Measurements from ENCODE around the gene NR1I2.

Gene NR1I2

DNA sequence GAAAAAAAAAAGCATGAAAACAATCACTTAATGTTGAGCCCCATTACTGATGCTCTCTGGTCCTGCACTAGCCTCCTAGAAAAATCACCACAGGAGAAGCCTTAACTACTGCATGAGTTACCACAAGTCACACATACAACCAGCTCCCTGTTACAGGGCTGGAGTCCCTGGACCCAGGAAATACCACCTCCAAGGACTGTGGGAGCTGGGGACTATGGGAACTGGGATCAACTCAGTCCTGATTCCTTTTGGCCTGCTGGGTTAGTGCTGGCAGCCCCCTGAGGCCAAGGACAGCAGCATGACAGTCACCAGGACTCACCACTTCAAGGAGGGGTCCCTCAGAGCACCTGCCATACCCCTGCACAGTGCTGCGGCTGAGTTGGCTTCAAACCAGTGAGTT is 559 bp downstream of the NR1I2 start:
- DNase-seq: no peak

- no peak for DNase-seq
Observed at GRCh38 chr3:119783255-119783654, 1.4 kb downstream of the NR1I2 start.

- DNase-seq: no peak
Observed at GRCh38 chr3:119783883-119784282, 2.0 kb downstream of the NR1I2 start.

DNA sequence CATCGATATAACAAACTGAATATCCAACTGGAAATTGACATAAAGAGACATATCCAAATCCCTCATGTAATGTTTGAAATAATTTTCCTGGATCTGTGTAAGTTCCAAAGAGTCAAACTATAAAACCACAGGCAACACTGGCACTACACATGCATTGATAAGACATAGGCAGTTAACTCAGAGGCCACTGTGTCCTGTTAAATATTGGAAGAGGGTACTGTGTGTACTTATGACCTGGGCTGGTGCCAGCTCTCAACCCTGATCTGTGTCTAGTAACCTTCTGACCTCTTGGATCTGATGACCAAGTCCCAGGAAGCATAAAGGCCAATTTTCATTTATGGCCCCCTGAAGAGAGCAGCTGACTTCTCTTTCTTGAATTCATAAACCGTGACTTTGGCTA is 4.5 kb downstream of the NR1I2 start:
- DNase-seq: no peak

- no peak for DNase-seq
Observed at GRCh38 chr3:119790369-119790768, 8.5 kb downstream of the NR1I2 start.

GRCh38 chr3:119792270-119792669 is 10.4 kb downstream of the NR1I2 start:
- DNase-seq: no peak

DNA sequence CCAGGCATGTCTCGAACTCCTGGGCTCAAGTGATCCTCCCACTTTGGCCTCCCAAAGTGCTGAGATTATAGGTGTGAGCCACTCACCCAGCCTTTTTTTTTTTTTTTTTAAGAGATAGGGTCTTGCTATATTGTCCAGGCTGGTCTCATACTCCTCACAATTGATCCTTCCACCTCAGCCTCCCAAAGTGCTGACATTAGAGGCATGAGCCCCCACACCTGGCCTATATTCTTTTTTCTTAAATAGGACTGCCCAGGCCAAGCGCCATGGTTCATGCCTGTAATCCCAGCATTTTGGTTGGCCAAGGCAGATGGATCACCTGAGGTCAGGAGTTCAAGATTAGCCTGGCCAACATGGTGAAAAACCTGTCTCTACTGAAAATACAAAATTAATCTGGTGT is 12.5 kb downstream of the NR1I2 start:
- DNase-seq: no peak

DNA sequence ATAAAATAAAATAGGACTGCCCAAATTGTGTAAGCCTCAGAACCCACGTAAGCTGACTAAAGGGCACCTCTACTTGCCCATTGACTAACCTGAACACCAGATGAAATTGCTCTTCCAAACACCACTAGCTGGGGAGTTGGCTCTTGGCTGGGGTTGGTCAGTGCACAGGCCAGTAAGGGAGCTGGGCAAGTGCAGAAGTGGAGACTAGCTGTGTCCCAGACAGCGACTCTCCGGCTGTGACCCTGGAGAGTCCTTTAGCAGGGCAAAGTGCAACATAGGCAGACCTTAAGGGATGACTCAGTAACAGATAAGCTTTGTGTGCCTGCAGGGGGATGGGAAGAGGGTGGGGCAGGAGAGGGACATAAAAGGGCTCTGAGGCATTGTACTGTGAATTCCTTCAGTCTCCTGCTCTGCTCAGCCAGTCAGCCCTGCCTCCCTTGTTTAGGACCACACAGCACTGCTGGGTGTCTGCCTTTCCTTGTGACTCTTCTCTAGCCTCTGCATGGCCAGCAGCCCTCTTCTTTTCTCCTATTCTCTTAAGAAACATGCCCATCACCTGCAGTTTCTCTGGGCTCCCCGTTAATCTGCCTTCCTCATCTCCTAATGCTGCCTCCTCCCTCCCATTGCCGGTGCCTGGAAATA is 13.2 kb downstream of the NR1I2 start:
- DNase-seq: no peak

- no peak for DNase-seq
Observed at GRCh38 chr3:119795849-119796248, 13.9 kb downstream of the NR1I2 start.

GRCh38 chr3:119796368-119796767 is 14.5 kb downstream of the NR1I2 start:
- DNase-seq: no peak

DNA sequence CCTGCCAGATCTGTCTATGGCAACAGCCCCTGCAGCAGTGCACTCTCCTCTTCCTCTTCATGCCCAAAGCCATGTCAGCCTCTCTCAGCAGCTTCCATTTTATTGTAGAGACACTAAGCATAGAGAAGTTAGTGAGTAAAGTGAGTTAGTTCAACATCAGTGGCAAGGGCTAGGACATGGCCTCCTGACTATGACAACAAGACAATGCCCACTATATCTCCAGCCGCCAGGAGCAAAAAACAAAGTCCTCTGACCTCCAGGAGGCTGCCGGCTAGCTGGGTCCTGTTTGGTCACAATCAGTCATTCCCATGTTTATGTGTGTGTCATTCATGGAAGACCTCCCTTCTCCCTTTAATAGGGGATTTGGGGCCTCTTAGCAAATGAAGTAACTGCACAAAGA is 14.9 kb downstream of the NR1I2 start:
- DNase-seq: no peak

DNA sequence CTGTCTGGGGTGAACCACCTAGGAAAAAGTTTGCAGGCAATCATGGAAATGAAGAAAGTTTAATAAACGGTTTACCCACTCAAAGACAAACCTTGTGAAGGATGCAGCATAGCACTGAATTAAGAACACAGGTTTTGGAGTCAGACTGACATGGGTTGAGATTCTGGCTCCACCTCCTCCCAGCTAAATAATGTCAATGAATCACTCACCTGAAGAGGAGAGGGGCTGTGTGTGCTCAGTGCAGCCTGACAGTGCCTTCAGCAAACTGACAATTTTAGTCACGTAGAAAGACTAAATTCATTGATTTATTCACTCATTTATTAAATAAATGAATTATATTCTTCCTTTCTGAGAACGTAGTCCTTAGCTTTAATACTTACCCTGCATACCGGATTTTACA is 18.9 kb downstream of the NR1I2 start:
- DNase-seq: no peak

GRCh38 chr3:119808244-119808643 is 26.3 kb downstream of the NR1I2 start:
- no peak for DNase-seq

DNA sequence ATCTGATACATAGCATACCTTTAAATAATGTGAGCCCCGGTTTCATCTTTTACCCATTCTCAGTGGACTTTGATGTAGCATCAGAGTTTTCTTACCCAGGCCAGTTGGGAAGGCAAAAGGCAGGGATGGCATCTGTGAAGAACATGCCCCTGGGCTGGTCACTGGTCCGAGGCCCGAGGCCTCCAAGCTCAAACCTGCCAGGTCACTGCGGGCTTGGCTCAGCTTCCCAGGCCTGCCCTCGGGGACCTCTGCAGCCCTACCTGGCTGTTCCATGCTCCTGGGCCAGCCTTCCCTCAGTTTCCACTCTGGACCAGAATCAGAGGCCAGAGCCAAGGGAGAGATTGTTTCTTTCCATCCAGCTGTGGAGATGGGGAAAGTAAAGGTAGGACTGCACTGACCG is 26.9 kb downstream of the NR1I2 start:
- no peak for DNase-seq

DNA sequence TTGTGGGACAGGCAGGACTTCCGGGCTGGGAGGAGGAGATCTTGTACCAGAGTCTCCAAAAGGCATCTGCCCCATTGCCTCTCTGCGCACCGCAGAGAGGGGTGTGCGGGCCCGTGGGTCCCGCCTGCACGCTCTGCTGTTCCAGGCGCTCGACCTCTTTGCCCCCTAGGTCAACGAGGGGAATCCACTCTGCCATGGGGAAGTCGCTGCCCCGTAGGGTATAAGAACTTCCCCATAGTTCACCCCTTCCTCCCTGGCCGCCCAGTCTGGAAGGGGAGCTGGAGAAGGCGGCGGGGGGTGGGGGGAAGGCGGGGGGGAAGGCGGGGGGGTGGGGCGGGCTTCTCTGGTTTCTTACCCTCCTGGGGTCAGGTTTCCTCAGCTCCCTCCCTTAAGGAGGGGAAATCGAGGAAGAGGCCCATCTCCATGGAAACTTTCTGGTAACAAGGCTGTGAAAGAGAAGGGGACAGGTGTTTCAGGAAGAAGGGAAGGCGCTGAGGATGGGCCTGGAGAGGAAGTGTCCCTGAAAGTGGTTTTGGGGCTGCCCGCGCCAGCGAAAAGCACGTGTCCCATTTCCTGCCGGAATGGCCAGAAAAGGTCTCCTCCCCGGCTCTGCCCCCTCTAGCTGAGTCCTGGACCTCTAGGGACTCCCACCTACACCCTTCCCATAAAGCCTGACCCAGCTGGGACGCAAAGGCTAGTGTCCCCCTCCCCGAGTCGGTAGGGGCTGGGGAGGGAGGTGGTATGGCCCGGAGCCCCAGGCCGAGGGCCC is 27.5 kb downstream of the NR1I2 start:
- DNase-seq: no peak

DNA sequence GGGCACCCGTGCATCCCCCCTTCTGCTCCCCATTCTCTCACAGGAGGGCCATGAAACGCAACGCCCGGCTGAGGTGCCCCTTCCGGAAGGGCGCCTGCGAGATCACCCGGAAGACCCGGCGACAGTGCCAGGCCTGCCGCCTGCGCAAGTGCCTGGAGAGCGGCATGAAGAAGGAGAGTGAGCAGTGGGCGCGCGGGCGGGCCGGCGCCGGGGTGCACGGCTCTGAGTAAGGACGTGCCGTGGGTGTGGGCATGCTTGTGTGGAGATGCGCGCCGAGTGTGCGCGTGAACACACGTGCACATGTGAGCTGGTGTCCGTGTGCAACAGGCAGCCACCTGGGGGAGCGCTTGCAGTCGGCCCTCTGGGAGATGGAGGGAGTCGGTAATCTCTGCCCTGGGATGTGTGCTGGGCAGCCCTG is 28.1 kb downstream of the NR1I2 start:
- DNase-seq: no peak

GRCh38 chr3:119812491-119813058 is 30.7 kb downstream of the NR1I2 start:
- DNase-seq: no peak

DNA sequence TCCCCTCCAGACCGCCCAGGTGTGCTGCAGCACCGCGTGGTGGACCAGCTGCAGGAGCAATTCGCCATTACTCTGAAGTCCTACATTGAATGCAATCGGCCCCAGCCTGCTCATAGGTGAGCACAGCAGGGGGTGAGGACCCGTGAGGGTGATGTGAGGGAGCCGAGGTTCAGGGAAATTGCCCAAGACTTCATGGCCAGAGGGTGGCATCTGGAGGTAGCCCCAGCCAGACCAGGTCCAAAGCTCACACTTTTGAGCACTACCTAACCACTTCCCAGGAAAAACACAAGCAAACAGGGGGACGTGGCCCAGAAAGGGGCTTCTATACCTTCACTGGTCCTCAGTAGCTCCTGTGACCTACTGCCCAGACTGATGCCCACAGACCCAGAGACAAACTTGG is 33.8 kb downstream of the NR1I2 start:
- no peak for DNase-seq

DNA sequence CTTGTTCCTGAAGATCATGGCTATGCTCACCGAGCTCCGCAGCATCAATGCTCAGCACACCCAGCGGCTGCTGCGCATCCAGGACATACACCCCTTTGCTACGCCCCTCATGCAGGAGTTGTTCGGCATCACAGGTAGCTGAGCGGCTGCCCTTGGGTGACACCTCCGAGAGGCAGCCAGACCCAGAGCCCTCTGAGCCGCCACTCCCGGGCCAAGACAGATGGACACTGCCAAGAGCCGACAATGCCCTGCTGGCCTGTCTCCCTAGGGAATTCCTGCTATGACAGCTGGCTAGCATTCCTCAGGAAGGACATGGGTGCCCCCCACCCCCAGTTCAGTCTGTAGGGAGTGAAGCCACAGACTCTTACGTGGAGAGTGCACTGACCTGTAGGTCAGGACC is 35.2 kb downstream of the NR1I2 start:
- DNase-seq: no peak

DNA sequence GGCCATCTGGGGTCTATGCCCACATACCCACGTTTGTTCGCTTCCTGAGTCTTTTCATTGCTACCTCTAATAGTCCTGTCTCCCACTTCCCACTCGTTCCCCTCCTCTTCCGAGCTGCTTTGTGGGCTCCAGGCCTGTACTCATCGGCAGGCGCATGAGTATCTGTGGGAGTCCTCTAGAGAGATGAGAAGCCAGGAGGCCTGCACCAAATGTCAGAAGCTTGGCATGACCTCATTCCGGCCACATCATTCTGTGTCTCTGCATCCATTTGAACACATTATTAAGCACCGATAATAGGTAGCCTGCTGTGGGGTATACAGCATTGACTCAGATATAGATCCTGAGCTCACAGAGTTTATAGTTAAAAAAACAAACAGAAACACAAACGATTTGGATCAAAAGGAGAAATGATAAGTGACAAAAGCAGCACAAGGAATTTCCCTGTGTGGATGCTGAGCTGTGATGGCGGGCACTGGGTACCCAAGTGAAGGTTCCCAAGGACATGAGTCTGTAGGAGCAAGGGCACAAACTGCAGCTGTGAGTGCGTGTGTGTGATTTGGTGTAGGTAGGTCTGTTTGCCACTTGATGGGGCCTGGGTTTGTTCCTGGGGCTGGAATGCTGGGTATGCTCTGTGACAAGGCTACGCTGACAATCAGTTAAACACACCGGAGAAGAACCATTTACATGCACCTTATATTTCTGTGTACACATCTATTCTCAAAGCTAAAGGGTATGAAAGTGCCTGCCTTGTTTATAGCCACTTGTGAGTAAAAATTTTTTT is 35.9 kb downstream of the NR1I2 start:
- no peak for DNase-seq

DNA sequence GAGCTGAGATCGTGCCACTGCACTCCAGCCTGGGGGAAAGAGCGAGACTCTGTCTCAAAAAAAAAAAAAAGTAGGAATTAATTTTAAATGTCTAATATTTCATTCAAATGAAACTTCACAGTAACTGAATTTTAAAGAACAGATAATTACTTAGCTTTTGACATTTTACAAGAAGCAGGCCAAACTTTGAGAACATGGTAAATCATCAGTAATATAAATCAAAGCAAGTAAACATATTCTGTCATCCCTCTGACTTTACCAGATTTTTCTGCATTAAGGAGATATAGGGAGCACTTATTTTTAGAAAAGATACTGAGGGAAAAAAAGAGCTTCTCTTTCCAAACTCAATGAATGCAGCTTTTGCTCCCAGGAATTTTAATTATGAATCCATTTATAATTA is 37.0 kb downstream of the NR1I2 start:
- no peak for DNase-seq

DNA sequence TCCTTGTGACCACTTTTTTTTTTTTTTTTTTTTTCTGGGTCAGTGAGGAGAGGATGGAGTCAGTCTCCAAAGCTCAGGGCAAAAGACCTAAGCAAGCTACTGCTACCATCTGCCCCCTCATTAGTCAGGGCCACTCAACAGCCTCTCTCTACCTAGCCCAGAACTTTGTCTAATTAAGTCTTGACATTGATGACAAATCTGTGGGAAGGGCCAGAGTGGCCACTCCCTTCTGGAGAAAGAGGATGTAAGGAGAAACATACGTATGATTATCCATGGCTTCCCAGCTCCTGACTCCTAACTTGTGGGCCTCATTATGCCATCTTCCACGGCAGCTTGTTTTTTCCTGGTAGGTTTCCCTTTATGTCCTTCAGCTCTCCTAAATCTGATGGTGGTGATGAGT is 37.9 kb downstream of the NR1I2 start:
- no peak for DNase-seq

- DNase-seq: no peak
Observed at GRCh38 chr3:119825820-119826219, 43.9 kb downstream of the NR1I2 start.

Data from NCI-H1105 (cell line).